Activated CD8-positive, alpha-beta memory T cell treated with anti-CD3 and anti-CD28 coated beads, Interleukin-2, amount 50 U/mL, for 48 hours (primary cell): ENCODE data around the gene MYZAP.

Experiments
- DNase-seq: peaks from one replicate; pipeline ENCODE4 v3.0.0-alpha.2; 2020

The MYZAP gene

GRCh38 chr15:57667171-57667849 is 75.6 kb downstream of the MYZAP start:
- no peak for DNase-seq

DNA sequence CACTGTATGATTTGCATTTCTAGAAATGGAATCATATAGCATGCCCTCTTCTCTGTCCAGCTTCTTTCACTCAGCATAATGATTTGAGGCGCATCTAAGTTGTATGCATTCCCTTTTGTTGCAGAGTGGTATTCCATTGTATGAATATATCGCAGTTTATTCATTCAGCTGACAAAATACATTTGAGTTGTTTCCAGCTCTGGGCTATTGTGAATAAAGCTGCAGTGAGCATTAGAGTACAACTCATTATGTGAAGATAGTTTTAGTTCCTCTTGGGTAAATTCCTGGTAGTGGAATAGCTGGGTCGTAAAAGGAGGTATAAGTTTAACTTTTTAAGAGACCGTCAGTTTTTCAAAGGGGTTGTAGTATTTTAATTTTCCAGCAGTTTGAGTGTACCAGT is 76.3 kb downstream of the MYZAP start:
- no peak for DNase-seq

GRCh38 chr15:57671636-57672035 is 79.9 kb downstream of the MYZAP start:
- DNase-seq = no peak

DNA sequence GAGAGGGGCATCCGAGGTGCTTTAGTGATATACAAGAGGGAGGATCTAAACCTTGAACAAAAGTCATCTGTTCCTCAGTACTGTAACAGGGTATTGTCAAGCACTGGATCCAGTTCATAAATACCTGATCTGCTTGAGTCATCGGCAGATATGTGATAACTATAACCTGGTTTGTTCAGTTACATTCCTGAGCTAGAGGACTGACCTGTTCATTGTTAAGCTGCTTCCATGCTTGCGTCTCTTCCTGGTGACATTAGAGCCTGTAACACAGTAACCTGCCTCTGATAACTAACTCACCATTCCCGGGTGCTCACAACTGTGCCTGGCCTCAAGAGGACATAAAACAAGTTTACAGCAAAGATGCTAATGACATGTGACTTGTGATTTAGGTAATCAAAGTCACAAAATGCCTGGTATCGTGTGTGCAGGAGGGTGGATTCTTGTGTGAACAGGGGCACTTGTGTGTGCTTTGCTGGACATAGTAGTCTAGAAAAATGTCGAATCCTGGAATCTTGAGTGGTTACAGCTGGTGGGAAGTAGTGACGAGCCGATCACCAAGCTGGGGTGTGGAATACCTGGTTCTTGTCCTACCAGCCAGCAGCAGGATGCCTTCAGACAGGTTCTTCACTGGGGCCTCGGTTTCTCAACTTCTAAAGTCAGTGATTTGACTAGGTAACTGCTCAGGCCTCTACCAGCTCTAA is 83.9 kb downstream of the MYZAP start:
- DNase-seq = no peak

DNA sequence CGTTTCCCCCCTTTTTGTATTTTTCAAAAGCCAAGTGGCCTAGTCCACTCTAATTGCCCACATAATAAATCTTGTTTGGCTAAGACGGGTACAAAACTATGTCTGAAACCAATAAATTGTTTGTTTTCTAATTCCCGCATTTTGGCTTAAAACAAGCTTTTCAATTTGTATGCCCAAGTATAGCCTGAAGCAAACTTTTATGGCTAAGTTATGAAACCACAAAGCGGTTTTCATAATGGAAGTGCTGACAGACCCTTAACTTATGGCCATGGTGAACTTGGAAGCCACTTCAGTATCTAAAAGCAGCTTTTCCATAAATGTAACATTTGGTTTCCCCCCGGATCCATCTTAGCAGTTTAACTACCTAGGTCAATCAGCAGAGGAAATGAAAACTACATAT is 84.9 kb downstream of the MYZAP start:
- DNase-seq = no peak

DNA sequence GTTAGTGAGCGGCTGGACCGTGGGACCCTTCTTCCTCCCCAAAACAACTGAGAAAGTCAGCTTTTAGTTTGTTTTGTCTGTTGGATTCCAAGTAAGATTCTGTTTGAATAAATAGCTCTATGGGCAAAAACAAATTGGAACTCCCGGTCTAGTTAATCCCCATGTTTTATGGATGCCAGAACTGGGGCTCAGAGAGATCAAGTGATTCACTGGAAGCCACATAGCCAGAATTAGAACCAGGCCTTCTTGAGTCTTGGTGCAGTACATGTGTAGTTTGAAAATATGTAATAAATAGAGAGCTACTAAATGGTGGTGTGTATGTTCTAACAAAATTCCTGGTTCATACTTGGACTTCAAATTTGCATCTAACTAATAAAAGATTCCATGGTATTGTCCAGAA is 85.5 kb downstream of the MYZAP start:
- no peak for DNase-seq

GRCh38 chr15:57680021-57680420 is 88.3 kb downstream of the MYZAP start:
- DNase-seq = no peak

GRCh38 chr15:57681011-57681410 is 89.3 kb downstream of the MYZAP start:
- DNase-seq = no peak

- DNase-seq = no peak
Observed at GRCh38 chr15:57683481-57683880, 91.8 kb downstream of the MYZAP start.

GRCh38 chr15:57684491-57685151 is 92.9 kb downstream of the MYZAP start:
- DNase-seq = no peak

DNA sequence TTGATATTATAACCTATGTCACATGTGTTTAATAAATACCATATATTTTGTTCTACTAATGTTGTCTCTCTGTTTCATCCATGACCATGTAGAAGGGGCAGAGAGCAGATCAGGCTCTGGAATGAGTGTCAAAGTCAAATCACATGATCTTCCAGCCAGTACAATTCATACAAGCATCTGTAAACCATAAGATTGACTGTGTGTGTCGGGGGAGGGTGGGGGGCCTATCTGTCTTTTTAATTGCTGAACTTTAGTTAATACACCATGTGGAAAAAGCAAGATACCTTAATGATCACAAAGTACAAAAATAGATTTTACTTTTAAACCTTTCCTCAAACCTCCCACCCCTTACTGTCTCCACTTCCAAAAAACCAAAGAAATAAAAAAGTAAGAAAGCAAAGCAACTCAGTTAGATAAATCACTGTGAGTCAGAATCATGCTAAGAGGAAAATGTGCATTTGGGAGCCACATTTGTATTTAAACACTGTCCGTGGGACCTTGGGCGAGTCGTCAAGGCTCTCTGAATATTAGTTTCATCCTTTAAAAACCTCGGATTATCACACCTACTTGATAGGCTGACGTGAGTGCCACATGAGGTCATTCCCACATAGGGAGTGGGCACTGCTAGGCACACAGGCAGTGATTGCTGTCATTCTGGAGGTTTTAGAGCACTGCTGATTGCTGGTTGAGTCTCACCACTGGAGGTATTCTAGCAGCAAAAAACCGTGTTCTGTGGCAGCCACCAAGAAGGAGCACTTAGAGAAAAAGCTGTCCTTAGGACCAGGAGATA is 93.8 kb downstream of the MYZAP start:
- DNase-seq = no peak

- no peak for DNase-seq
Observed at GRCh38 chr15:57686657-57687056, 95.0 kb downstream of the MYZAP start.

DNA sequence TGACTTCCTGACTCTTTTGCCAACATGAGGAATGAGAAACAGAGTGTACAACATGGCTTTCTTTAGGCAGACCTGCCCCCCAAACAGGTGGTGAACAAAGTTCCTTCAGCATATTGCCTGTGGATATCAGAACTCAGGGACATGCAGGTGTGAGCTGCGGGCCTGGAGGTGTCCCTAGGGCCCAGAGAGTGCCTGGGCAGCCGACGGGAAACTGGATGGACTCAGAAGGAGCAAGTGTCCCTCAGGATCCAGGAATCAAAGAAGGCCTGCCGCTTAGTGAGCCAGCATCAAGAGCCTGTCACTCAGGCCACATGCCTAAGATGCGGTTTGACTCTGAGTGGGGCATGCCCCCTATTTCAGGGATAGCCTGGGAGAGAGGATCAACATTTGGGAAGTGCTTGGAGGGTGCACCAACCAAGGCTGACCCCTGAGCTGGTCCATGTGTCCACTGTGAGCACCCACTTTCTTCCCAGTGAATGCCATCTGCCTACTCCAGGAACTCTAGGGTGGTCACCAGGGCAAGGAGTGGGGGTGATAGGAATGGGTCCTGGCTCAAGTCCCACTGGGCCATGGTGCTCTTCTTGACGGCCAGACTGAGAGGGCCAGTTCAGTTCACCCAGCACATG is 98.8 kb downstream of the MYZAP start:
- no peak for DNase-seq

DNA sequence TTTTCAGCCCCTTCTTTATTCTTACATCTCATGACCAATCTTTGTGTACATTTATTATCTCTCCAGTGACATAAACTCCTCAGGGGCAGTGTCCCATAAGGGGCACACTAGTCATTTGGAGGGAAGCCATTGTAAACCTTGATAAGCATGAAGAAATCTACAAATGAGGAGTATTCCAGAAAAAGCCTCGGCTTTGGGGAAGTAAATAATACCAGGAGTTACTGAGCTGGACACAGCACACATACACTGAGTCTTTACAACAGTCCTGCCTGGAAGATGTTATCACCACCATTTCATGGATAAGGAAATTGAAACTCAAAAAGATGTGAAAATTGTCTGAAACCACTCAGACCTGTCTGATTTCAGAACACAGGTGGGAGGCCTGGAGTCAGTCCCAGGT is 99.4 kb downstream of the MYZAP start:
- DNase-seq = no peak

- DNase-seq = no peak
Observed at GRCh38 chr15:57692709-57693108, 101.0 kb downstream of the MYZAP start.

GRCh38 chr15:57694279-57694678 is 102.6 kb downstream of the MYZAP start:
- DNase-seq = no peak

DNA sequence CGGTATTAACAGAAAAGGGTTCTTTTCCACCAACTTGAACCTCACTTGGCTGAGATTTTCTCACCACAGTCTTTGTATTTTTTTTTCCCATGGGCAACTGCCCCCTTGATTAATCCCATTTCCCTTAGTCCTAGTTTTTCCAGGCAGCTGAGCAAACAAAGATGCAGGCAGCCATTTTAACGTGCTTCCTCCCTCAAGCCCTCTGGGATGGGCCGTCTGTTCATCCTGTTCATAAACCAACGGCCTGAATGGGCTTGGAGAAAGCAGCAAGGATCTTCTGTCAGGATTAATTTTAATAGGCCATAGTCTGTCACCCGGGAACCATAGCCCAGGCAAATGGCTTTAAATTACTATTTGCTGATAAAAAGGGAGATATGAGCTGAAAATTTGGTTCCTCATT is 104.4 kb downstream of the MYZAP start:
- no peak for DNase-seq

- no peak for DNase-seq
Observed at GRCh38 chr15:57697588-57697987, 105.9 kb downstream of the MYZAP start.

DNA sequence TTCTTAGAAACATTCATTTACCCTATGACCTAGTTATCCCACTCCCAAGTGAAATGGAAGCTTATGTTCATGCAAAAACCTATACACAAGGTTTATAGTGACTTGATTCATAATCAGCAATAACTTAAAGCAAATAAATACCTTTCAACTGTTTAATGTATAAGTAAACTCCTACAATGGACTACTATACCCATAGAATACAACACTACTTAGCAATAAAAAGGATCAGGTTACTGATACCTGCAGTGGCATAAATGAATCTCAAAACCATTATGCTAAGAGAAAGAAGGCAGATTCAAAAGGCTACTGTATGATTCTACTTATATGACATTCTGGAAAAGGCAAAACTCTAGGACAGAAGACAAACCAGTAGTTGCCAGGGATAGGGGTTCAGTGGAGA is 106.5 kb downstream of the MYZAP start:
- DNase-seq = no peak

DNA sequence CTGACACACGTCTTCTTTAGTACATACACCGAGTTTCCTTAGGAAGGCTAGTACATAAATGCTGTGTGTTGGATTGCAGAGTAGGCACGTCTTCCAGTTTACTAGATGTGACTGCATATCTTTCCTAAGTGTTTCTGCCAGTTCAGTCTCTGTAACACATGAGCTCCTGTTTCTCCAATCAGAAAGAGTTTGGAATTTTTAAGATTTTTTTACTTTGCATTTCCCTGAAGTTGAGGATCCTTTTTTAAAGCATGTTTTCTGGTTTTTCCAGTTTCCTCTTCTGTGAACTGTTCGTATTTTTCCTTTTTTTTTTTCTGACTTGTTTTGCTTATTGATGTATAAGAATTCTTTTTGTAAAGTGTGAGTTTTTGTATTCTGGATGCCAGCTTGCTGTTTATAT is 107.3 kb downstream of the MYZAP start:
- DNase-seq = no peak

- DNase-seq = no peak
Observed at GRCh38 chr15:57703387-57703786, 111.7 kb downstream of the MYZAP start.

DNA sequence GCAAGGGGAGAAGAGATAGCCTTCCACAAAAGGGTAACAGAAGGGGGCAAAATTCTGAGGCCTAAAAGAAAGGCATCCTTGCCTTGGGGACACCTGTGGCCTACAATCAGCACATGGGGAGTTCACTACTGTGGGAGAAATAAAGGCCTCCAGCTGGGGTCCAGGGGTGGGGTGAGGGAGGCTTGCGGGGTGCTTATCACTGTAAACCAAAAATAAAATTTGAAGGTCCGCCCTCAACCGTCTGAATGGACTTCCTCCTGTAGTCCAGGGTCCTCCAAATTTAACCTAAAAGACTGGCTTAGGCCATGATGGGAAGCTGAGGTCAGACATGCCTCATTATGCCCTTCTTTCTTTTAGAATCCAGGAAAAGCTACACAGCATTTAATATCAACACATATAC is 112.7 kb downstream of the MYZAP start:
- no peak for DNase-seq
